Prostate gland (tissue), 2 donors: ENCODE results near the gene METTL26.

ENCODE experiments used
- CTCF ChIP-seq, 4 experiments: fragments of 200-600 bp in 2 of 4; fragments of 450-650 bp in 2 of 4; sonication (generic) in 2 of 4; IDR thresholded peaks; 1 replicate in 3 of 4; 2 replicates in 1 of 4; pipeline ENCODE4 v1.5.1; 2016 to 2019; ENCODE audit warnings: antibody characterized with exemption in 4 of 4, mild to moderate bottlenecking in 2 of 4, moderate library complexity in 2 of 4
- POLR2A ChIP-seq: fragments of 450-650 bp; IDR thresholded peaks from one replicate; pipeline ENCODE4 v1.6.1; 2016; ENCODE audit warnings: antibody characterized with exemption, mild to moderate bottlenecking
- POLR2AphosphoS5 ChIP-seq: sonication (generic); formaldehyde crosslinking; IDR thresholded peaks from one replicate; pipeline ENCODE4 v1.6.1; 2017; ENCODE audit warnings: antibody characterized with exemption

GRCh38 chr16:672371-672770 lies 36.3 kb upstream of the METTL26 start:
- TF ChIP-seq POLR2A (no peak), CTCF (IDR thresholded peaks at IDR 0.05) (no peak), POLR2AphosphoS5 (no peak)
